GM21360 (cell line): ENCODE results near the gene IL17RE.

Experiments used
- ATAC-seq: cut with Tn5 transposase; IDR thresholded peaks from one replicate; pipeline ENCODE4 v1.9.1; 2021; ENCODE audit warnings: mild to moderate bottlenecking, moderate library complexity; ENCODE audit not compliant: unreplicated experiment

IL17RE gene

DNA sequence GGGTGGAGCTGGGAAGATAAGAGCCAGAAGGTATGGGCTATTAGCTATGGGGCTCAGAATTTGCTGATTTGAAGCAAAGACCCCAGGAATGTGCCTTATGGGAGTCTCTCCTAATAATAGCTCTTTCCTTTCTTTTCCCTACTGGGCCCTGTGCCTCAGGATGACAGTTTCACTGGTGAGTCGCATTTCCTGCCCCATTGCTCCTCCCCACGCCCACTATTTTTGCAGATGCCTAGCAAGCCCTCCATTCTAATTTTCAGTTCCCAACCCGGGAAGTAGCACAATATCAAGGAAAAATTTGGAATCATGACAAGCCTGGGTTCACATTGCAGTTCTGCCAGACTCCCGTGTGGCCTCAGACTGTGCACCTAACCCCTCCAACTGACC lies 583 bp downstream of the IL17RE start:
- ATAC-seq, result no peak

DNA sequence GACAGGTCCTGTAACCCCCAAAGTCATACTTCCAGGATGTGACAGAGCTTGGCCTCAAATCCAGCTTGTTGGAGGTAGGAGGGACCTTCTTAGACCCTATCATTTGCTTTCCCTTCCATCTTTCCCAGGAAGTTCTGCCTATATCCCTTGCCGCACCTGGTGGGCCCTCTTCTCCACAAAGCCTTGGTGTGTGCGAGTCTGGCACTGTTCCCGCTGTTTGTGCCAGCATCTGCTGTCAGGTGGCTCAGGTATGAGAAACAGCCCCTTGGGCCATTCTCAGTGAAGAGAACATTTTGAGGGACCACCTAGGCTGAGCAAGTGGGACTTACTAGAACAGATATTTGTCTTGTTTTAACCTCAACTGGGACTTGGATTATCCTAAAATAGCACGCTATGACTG lies 1.3 kb downstream of the IL17RE start:
- no peak for ATAC-seq

GRCh38 chr3:9906480-9906879 lies 3.8 kb downstream of the IL17RE start:
- no peak for ATAC-seq

- no peak for ATAC-seq
These were observed 5.6 kb downstream of the IL17RE start for GRCh38 chr3:9908286-9908685.

- ATAC-seq, result no peak
These were observed 6.8 kb downstream of the IL17RE start for GRCh38 chr3:9909221-9910013.

DNA sequence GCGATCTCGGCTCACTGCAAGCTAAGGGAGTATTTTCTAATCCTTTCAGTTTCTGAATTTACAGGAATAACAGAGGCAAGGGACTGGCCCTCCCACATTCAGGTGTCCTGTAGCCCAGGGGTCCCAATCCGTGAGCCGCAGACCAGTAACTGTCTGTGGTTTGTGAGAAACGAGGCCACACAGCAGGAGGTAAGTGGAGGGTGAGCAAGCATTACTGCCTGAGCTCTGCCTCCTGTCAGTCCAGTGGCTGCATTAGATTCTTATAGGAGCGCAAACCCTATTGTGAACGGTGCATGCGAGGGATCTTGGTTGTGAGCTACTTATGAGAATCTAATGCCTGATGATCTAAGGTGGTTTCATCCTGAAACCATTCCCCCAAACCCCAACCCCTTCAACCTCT lies 9.2 kb downstream of the IL17RE start:
- no peak for ATAC-seq

DNA sequence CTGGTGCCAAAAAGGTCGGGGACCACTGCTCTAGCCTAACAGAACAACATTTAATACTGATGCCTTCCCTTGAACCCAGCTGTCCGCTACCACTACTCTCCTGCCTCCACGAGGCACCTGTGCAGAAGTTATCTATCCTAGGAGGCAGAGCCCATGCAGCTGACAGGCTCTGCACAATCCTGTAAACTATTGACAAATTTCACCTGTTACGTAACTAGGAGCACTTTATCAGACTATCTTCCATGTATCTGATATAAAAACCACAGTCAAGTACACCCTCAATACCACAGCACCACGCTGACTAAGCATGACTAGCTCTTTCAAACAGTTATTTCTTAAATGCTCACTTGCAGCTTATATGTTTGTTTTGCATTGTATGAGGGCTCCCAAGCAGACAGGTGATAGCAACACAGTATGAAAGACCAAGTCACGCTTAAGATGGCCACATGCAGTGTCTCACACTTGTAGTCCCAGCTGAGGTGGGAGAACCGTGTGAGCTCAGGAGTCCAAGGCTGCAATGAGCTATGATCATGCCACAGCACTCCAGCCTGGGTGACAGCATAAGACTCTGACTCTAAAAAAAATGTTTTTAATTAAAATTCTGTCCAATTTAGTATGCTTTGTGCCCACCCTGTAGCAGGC lies 9.8 kb downstream of the IL17RE start:
- no peak for ATAC-seq

DNA sequence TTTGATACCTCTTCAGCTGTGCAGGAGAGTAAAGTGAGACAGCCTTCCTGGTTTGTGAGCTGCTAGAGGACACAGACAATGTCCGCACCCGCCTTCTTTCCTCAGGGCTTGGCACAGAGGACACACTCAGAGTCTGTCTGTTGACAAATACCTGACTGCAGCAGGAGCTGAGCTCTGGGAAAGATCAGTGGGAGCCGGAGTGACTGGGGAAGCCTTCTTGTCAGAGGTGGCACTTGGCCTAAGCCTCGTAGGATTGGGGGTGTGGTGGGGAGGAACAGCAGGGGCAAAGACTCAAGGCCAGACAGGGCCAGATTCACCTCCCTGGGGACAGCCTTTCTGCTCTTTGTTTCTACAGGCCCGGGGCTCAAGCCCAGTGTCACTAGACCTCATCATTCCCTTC lies 11.0 kb downstream of the IL17RE start:
- ATAC-seq, result no peak

DNA sequence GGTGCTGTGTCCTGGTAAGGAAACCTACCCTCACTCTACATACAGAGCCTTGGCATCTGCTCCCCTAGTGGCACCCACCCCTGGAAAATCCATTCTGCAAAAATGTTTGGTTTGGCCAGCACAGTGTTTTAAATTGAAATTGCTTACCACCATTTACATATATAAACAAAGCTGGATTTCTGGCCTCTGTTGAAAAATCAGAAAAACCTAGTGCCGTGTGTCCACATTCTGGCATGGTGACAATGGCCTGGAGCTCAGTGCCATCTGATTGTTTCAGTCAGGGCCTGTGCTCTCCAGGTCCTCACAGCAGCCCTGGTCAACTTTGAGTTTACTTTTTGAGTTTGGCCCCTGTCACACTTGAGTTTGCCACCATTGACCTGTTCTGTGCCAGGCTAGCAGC lies 11.4 kb downstream of the IL17RE start:
- no peak for ATAC-seq

GRCh38 chr3:9914559-9915253 lies 12.1 kb downstream of the IL17RE start:
- no peak for ATAC-seq

- ATAC-seq, result no peak
These were observed 12.8 kb downstream of the IL17RE start for GRCh38 chr3:9915254-9916141.

- no peak for ATAC-seq
These were observed 13.7 kb downstream of the IL17RE start for GRCh38 chr3:9916346-9916733.

DNA sequence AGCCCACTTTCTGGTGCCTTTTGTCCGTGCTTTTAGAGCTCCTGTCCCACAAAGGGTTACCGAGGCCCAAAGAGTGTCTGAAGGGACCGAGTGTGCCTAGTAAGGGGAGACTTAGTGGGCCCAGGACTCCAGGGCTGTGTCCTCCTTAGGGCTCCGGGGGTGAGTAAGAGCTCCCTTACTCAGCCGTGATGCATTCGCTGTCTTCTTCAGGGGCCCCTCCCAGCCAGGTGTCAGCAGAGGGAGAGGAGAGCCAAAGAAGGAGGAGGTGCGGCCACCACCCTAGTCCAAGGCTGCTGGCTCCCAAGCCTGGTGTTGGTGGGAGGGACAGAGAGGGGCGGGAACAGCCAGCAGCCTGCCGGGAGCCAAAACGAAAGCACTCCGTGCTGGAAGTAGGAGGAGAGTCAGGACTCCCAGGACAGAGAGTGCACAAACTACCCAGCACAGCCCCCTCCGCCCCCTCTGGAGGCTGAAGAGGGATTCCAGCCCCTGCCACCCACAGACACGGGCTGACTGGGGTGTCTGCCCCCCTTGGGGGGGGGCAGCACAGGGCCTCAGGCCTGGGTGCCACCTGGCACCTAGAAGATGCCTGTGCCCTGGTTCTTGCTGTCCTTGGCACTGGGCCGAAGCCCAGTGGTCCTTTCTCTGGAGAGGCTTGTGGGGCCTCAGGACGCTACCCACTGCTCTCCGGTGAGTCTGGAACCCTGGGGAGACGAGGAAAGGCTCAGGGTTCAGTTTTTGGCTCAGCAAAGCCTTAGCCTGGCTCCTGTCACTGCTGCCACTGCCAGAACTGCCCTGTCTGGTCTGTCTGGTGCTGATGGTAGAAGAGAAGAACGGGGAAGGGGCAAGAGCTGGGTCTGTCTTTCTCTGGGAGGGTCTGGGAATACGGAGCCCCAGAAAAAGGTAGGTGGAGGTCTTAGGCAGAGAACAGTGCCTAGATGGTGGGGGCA lies 14.4 kb downstream of the IL17RE start, which contains the start of gene IL17RC:
Gene IL17RC (plus strand): TSS at position 365 of the 947 bp plus-strand sequence. CDS start 218 bp downstream, at position 583.
- ATAC-seq, result no peak

GRCh38 chr3:9917820-9918219 lies 15.2 kb downstream of the IL17RE start:
- no peak for ATAC-seq

DNA sequence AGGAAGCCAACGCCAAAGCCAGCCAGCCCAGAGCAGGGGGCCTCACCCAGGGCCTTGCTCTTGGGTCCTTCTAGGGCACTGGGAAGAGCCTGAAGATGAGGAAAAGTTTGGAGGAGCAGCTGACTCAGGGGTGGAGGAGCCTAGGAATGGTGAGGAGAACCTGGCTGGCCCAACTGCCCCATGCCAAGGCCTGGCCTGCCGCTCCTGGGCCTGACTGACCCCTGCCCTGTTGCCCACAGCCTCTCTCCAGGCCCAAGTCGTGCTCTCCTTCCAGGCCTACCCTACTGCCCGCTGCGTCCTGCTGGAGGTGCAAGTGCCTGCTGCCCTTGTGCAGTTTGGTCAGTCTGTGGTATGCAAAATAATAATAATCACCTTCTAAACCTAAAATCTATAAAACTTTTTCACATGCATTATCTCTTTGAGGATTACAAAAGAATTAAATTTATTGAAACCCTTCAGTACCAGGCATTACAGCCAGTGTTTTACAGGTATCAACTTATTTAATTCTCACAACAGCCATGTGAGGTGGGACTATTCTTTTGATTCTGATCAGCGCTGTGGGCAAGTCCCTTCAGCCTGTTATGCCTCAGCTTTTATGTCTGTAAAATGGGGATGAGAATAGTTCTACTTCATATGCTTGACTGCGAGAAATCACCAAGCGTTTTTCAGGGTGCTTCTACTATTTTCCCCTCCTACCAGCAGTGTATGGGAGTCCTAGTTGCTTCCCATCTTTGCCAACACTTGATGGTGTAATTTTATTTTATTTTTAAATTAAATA lies 15.8 kb downstream of the IL17RE start:
- no peak for ATAC-seq

DNA sequence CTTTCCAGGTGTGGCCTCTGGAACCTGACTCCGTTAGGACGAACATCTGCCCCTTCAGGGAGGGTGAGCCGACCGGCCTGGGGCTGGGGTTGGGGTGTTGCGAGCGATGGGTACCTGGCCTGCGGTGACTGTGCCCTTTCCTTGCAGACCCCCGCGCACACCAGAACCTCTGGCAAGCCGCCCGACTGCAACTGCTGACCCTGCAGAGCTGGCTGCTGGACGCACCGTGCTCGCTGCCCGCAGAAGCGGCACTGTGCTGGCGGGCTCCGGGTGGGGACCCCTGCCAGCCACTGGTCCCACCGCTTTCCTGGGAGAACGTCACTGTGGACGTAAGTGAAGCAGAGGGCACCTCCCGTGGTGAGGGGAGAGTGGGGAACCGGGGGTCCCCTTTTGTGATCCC lies 25.5 kb downstream of the IL17RE start:
- ATAC-seq, result no peak

GRCh38 chr3:9930804-9931418 lies 28.3 kb downstream of the IL17RE start:
- no peak for ATAC-seq

- no peak for ATAC-seq
These were observed 29.8 kb downstream of the IL17RE start for GRCh38 chr3:9932535-9932842.
